HepG2 (cell line): ENCODE data around the gene ZC3H4.

ENCODE experiments used
- GABPA ChIP-seq, 2 experiments: IDR thresholded peaks; 2 replicates each; pipeline ENCODE4 v1.6.1; 2011 to 2016; ENCODE audit warnings: low read depth in 2 of 2, low read length in 1 of 2, missing biosample characterization in 1 of 2, missing genetic modification characterization in 1 of 2
- HNRNPH1 ChIP-seq: fragments of 200-400 bp; formaldehyde crosslinking; optimal IDR thresholded peaks from 2 replicates; pipeline ENCODE3; 2017; ENCODE audit warnings: mild to moderate bottlenecking, low read depth, low read length
- HOXA7 ChIP-seq: sonication (generic); formaldehyde crosslinking; IDR thresholded peaks from 2 replicates; pipeline ENCODE4 v1.8.1; 2022; ENCODE audit warnings: mild to moderate bottlenecking, missing genetic modification reagents, moderate library complexity
- POLR2A ChIP-seq, 2 experiments: IDR thresholded peaks; 2 replicates each; pipeline ENCODE4 v1.6.1; 2011; ENCODE audit warnings: low read depth in 2 of 2, low read length in 2 of 2, mild to moderate bottlenecking in 1 of 2, moderate library complexity in 1 of 2; ENCODE audit not compliant: insufficient read depth in 1 of 2
- XRCC5 ChIP-seq: fragments of 200-400 bp; formaldehyde crosslinking; optimal IDR thresholded peaks from 2 replicates; pipeline ENCODE3; 2017; ENCODE audit warnings: mild to moderate bottlenecking, low read length
- TF ChIP-seq, protein P1 (sequence below): sonication (generic); formaldehyde crosslinking; IDR thresholded peaks from 2 replicates; pipeline ENCODE4 v1.4.0; 2020; ENCODE audit warnings: mild to moderate bottlenecking, missing genetic modification reagents
- TF ChIP-seq, protein P2 (sequence below): sonication (generic); formaldehyde crosslinking; IDR thresholded peaks from 2 replicates; pipeline ENCODE4 v1.5.0; 2020; ENCODE audit warnings: mild to moderate bottlenecking, missing genetic modification reagents, moderate library complexity
- TF ChIP-seq, protein P3 (sequence below): sonication (generic); formaldehyde crosslinking; IDR thresholded peaks from 2 replicates; pipeline ENCODE4 v1.4.0; 2020; ENCODE audit warnings: mild to moderate bottlenecking, missing genetic modification reagents, borderline replicate concordance
- TF ChIP-seq, protein P4 (sequence below): IDR thresholded peaks from 2 replicates; pipeline ENCODE4 v1.6.1; 2016; ENCODE audit warnings: missing biosample characterization, missing genetic modification reagents, low read depth
- TF ChIP-seq, protein P5 (sequence below): sonication (generic); formaldehyde crosslinking; IDR thresholded peaks from 2 replicates; pipeline ENCODE4 v1.8.0; 2022; ENCODE audit warnings: mild to moderate bottlenecking, missing genetic modification reagents, borderline replicate concordance

DNA sequence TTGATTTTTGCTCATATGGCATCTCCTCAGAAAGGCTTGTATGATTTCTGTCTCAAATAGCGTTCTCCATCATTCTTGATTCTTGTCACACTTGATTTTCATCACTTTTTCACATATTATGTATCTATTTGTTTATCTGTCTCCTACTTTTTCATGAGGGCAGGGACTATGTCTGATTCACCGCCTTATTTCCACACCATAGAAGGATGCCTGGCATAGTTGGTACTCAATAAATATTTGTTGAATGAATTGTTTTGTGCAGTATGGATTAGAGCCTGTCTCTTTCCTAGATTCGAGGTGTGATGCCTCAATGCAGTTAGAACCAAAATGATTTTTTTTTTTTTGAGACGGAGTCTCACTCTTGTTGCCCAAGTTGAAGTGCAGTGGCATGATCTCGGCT lies 29.2 kb upstream of the ZC3H4 start:
- TF ChIP-seq, protein P1, sequence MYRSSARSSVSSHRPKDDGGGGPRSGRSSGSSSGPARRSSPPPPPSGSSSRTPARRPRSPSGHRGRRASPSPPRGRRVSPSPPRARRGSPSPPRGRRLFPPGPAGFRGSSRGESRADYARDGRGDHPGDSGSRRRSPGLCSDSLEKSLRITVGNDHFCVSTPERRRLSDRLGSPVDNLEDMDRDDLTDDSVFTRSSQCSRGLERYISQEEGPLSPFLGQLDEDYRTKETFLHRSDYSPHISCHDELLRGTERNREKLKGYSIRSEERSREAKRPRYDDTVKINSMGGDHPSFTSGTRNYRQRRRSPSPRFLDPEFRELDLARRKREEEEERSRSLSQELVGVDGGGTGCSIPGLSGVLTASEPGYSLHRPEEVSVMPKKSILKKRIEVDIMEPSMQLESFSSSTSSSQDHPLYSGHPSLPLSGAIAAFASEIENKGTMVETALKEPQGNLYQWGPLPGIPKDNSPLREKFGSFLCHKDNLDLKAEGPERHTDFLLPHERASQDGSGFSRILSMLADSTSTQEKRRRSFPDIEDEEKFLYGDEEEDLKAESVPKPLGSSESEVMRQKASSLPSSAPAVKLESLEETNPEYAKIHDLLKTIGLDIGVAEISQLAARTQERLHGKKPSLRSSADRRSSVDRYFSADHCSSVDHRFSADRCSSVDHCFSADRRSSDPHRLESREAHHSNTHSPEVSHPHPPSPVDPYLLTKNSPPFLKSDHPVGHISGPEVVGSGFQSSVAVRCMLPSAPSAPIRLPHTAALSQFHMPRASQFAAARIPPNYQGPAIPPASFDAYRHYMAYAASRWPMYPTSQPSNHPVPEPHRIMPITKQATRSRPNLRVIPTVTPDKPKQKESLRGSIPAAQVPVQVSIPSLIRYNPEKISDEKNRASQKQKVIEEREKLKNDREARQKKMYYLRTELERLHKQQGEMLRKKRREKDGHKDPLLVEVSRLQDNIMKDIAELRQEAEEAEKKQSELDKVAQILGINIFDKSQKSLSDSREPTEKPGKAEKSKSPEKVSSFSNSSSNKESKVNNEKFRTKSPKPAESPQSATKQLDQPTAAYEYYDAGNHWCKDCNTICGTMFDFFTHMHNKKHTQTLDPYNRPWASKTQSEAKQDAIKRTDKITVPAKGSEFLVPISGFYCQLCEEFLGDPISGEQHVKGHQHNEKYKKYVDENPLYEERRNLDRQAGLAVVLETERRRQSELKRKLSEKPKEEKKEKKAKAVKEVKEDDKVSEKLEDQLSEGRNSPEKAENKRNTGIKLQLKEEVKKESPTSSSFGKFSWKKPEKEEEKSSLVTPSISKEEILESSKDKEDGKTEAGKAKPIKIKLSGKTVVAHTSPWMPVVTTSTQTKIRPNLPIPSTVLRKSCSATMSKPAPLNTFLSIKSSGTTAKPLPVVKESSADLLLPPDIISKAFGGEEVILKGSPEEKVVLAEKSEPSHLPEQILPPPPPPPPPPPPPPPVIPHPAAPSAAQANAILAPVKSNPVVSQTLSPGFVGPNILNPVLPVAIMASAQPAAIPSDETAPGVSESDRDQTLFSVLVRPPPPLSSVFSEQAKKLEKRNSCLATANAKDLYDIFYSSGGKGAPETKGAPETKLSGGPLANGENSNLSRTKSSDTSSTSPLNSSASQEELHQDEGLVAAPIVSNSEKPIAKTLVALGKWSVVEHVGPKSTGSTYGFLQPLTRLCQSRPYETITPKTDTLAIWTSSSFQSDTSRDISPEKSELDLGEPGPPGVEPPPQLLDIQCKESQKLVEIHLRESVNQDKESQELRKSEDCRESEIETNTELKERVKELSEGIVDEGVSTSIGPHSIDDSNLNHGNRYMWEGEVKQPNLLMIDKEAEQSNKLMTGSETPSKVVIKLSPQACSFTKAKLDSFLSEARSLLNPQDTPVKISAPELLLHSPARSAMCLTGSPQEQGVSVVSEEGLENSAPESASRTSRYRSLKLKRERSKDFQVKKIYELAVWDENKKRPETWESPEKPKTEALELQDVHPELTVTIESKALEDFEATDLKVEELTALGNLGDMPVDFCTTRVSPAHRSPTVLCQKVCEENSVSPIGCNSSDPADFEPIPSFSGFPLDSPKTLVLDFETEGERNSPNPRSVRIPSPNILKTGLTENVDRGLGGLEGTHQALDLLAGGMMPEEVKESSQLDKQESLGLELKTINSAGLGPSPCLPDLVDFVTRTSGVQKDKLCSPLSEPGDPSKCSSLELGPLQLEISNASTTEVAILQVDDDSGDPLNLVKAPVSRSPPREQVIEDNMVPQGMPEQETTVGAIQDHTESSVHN (CRISPR knock-in tag) = no peak
- TF ChIP-seq, protein P2, sequence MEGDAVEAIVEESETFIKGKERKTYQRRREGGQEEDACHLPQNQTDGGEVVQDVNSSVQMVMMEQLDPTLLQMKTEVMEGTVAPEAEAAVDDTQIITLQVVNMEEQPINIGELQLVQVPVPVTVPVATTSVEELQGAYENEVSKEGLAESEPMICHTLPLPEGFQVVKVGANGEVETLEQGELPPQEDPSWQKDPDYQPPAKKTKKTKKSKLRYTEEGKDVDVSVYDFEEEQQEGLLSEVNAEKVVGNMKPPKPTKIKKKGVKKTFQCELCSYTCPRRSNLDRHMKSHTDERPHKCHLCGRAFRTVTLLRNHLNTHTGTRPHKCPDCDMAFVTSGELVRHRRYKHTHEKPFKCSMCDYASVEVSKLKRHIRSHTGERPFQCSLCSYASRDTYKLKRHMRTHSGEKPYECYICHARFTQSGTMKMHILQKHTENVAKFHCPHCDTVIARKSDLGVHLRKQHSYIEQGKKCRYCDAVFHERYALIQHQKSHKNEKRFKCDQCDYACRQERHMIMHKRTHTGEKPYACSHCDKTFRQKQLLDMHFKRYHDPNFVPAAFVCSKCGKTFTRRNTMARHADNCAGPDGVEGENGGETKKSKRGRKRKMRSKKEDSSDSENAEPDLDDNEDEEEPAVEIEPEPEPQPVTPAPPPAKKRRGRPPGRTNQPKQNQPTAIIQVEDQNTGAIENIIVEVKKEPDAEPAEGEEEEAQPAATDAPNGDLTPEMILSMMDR (CRISPR knock-in tag) = no peak
- TF ChIP-seq, protein P3, sequence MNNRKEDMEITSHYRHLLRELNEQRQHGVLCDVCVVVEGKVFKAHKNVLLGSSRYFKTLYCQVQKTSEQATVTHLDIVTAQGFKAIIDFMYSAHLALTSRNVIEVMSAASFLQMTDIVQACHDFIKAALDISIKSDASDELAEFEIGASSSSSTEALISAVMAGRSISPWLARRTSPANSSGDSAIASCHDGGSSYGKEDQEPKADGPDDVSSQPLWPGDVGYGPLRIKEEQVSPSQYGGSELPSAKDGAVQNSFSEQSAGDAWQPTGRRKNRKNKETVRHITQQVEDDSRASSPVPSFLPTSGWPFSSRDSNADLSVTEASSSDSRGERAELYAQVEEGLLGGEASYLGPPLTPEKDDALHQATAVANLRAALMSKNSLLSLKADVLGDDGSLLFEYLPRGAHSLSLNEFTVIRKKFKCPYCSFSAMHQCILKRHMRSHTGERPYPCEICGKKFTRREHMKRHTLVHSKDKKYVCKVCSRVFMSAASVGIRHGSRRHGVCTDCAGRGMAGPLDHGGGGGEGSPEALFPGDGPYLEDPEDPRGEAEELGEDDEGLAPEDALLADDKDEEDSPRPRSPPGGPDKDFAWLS = no peak
- no peak for TF ChIP-seq GABPA (IDR thresholded peaks at IDR 0.05; ENCODE audit: low read depth, low read length)
- no peak for TF ChIP-seq GABPA (CRISPR knock-in tag; IDR thresholded peaks at IDR 0.05; ENCODE audit: low read depth)
- TF ChIP-seq POLR2A (IDR thresholded peaks at IDR 0.05; ENCODE audit: insufficient read depth in 1 of 2, low read depth in 2 of 2, low read length in 2 of 2) = no peak
- TF ChIP-seq HNRNPH1 = no peak
- no peak for TF ChIP-seq HOXA7 (CRISPR knock-in tag)
- TF ChIP-seq XRCC5 = no peak
- TF ChIP-seq, protein P4, sequence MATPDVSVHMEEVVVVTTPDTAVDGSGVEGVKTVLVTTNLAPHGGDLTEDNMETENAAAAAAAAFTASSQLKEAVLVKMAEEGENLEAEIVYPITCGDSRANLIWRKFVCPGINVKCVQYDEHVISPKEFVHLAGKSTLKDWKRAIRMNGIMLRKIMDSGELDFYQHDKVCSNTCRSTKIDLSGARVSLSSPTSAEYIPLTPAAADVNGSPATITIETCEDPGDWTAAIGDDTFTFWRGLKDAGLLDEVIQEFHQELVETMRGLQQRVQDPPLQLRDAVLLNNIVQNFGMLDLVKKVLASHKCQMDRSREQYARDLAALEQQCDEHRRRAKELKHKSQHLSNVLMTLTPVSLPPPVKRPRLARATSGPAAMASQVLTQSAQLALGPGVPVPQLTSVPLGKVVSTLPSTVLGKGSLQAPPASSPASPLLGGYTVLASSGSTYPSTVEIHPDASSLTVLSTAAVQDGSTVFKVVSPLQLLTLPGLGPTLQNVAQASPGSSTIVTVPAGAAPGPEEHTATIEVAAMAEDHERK (CRISPR knock-in tag) = no peak
- TF ChIP-seq, protein P5, sequence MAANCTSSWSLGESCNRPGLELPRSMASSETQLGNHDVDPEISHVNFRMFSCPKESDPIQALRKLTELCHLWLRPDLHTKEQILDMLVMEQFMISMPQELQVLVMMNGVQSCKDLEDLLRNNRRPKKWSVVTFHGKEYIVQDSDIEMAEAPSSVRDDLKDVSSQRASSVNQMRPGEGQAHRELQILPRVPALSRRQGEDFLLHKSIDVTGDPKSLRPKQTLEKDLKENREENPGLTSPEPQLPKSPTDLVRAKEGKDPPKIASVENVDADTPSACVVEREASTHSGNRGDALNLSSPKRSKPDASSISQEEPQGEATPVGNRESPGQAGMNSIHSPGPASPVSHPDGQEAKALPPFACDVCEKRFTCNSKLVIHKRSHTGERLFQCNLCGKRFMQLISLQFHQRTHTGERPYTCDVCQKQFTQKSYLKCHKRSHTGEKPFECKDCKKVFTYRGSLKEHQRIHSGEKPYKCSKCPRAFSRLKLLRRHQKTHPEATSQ (CRISPR knock-in tag) = no peak
